ENCODE measurements around the gene DRAP1.

Gene DRAP1

GRCh38 chr11:65925397-65925796 is 6.2 kb downstream of the DRAP1 start:
- no peak overlapping the region for H3K27ac ChIP-seq
- no peak for TF ChIP-seq CTCF (conservative IDR thresholded peaks at IDR 0.05)
- no peak for TF ChIP-seq ZFX (IDR thresholded peaks at IDR 0.05)

- H3K27ac ChIP-seq: no peak overlapping the region
- TF ChIP-seq CTCF (conservative IDR thresholded peaks at IDR 0.05): no peak
- no peak for TF ChIP-seq ZFX (IDR thresholded peaks at IDR 0.05)
These were observed 8.7 kb downstream of the DRAP1 start for GRCh38 chr11:65927904-65928397.

- TF ChIP-seq CTCF (conservative IDR thresholded peaks at IDR 0.05) (no peak), ZFX (IDR thresholded peaks at IDR 0.05) (no peak)
- H3K27ac ChIP-seq: no peak overlapping the region
These were observed 9.4 kb downstream of the DRAP1 start for GRCh38 chr11:65928667-65929066.

GRCh38 chr11:65931773-65932557 is 12.7 kb downstream of the DRAP1 start:
- H3K27ac ChIP-seq: no peak overlapping the region
- no peak for TF ChIP-seq ZFX (IDR thresholded peaks at IDR 0.05)
- TF ChIP-seq CTCF (conservative IDR thresholded peaks at IDR 0.05): no peak

GRCh38 chr11:65932558-65932919 is 13.3 kb downstream of the DRAP1 start:
- no peak overlapping the region for H3K27ac ChIP-seq
- TF ChIP-seq CTCF (conservative IDR thresholded peaks at IDR 0.05) (no peak), ZFX (IDR thresholded peaks at IDR 0.05) (no peak)

- no peak overlapping the region for H3K27ac ChIP-seq
- TF ChIP-seq ZFX (IDR thresholded peaks at IDR 0.05) (no peak), CTCF (conservative IDR thresholded peaks at IDR 0.05) (no peak)
These were observed 14.8 kb downstream of the DRAP1 start for GRCh38 chr11:65934014-65934413.

GRCh38 chr11:65937766-65938165 is 18.5 kb downstream of the DRAP1 start:
- no peak overlapping the region for H3K27ac ChIP-seq
- TF ChIP-seq CTCF (conservative IDR thresholded peaks at IDR 0.05): no peak
- TF ChIP-seq ZFX (IDR thresholded peaks at IDR 0.05): no peak

Measured in C4-2B (cell line).